GM10266 (cell line): ENCODE data around the gene ADCY5.

ENCODE experiments used
- DNase-seq: peaks from one replicate; pipeline ENCODE4 v3.0.0; 2012; ENCODE audit errors: extremely low spot score
- CTCF ChIP-seq: IDR thresholded peaks from 2 replicates; pipeline ENCODE4 v1.5.1; 2012; ENCODE audit warnings: mild to moderate bottlenecking, low read depth; ENCODE audit not compliant: control insufficient read depth, insufficient read depth; ENCODE audit errors: missing control alignments

Gene ADCY5

GRCh38 chr3:123335007-123335670 lies 113.8 kb downstream of the ADCY5 start:
- no peak for TF ChIP-seq CTCF
- no peak for DNase-seq

- TF ChIP-seq CTCF, result no peak
- DNase-seq, result no peak
Measured at GRCh38 chr3:123334056-123334455, 114.8 kb downstream of the ADCY5 start.

GRCh38 chr3:123333401-123333800 lies 115.5 kb downstream of the ADCY5 start:
- no peak for DNase-seq

GRCh38 chr3:123332124-123332641 lies 116.7 kb downstream of the ADCY5 start:
- no peak for DNase-seq
- TF ChIP-seq CTCF, result no peak

More at GRCh38 chr3:123333401-123333800, 115.5 kb downstream of the ADCY5 start:
- no peak for TF ChIP-seq CTCF

- TF ChIP-seq CTCF, result no peak
- no peak for DNase-seq
Measured at GRCh38 chr3:123331651-123332050, 117.2 kb downstream of the ADCY5 start.

- no peak for DNase-seq
- TF ChIP-seq CTCF, result no peak
Measured at GRCh38 chr3:123331006-123331405, 117.9 kb downstream of the ADCY5 start.

- DNase-seq, result no peak
- no peak for TF ChIP-seq CTCF
Measured at GRCh38 chr3:123330441-123330991, 118.4 kb downstream of the ADCY5 start.
